OCI-LY7 (cell line): ENCODE data around the gene GNB1. TPM values are rescaled to one million over a fixed set of nuclear protein-coding genes. Genes with fewer than 3 reads are reported as not detected.
"Not testable (repeated sequence)": the region's sequence is repeated elsewhere in the genome, so short reads cannot be mapped to it uniquely, and the experiment has no call there.

Experiments
- BruUV-seq: library from RNA; stranded (reverse); fragments of 400-500 nt; replicated peaks from 2 replicates; lab custom pipeline; 2021; lab: Mats Ljungman, UMichigan
- CTCF ChIA-PET: fragments of 300-600 bp; sonication (Branson Sonifier 250); formaldehyde crosslinking; loops from one replicate; lab custom pipeline; 2022; ENCODE audit warnings: antibody characterized with exemption; ENCODE audit not compliant: unreplicated experiment; lab: Charles Lee
- POLR2A ChIA-PET: fragments of 300-600 bp; sonication (Branson Sonifier 250); formaldehyde crosslinking; loops from one replicate; lab custom pipeline; 2022; ENCODE audit warnings: antibody characterized with exemption; lab: Charles Lee
- DNase-seq: peaks from one replicate; pipeline ENCODE4 v3.0.0-alpha.2; 2015; ENCODE audit warnings: low spot score
- H2AFZ ChIP-seq: fragments of 200-600 bp; sonication (generic), shearing (Covaris generic); 2 replicates; pipeline ENCODE4 v1.6.1; 2014; ENCODE audit warnings: mild to moderate bottlenecking, antibody characterized with exemption, low read length, moderate library complexity
- H3K27ac ChIP-seq: fragments of 200-600 bp; sonication (generic); 2 replicates; pipeline ENCODE4 v1.5.1; 2014; ENCODE audit warnings: mixed run types, low read depth, mild to moderate bottlenecking, moderate library complexity, low read length, inconsistent platforms; ENCODE audit not compliant: poor library complexity, severe bottlenecking
- H3K36me3 ChIP-seq: fragments of 200-600 bp; sonication (generic); 2 replicates; pipeline ENCODE4 v1.6.1; 2014; ENCODE audit warnings: mild to moderate bottlenecking, antibody characterized with exemption, low read length, moderate library complexity, mixed read lengths; ENCODE audit not compliant: insufficient read depth
- H3K4me1 ChIP-seq: fragments of 200-600 bp; sonication (generic); 2 replicates; pipeline ENCODE4 v1.5.1; 2014; ENCODE audit warnings: mild to moderate bottlenecking, low read length; ENCODE audit not compliant: insufficient read depth, poor library complexity, severe bottlenecking
- H3K4me2 ChIP-seq: fragments of 200-600 bp; sonication (generic); 2 replicates; pipeline ENCODE4 v1.6.1; 2014; ENCODE audit warnings: mild to moderate bottlenecking, low read length
- H3K4me3 ChIP-seq: fragments of 200-600 bp; sonication (generic); 2 replicates; pipeline ENCODE4 v1.5.1; 2014; ENCODE audit warnings: mild to moderate bottlenecking, low read depth, low read length; ENCODE audit not compliant: poor library complexity, severe bottlenecking
- H3K79me2 ChIP-seq: fragments of 200-600 bp; sonication (generic); 2 replicates; pipeline ENCODE4 v1.6.1; 2016; ENCODE audit warnings: low read depth, mild to moderate bottlenecking, low read length, moderate library complexity, mixed read lengths; ENCODE audit not compliant: insufficient read depth
- H3K9me2 ChIP-seq: fragments of 200-600 bp; sonication (generic); 2 replicates; pipeline ENCODE4 v1.6.1; 2016; ENCODE audit warnings: mild to moderate bottlenecking, low read length, mixed read lengths; ENCODE audit not compliant: insufficient read depth
- H3K9me3 ChIP-seq: fragments of 200-600 bp; sonication (generic); 2 replicates; pipeline ENCODE4 v1.6.1; 2014; ENCODE audit warnings: mild to moderate bottlenecking, mixed run types, low read length, mixed read lengths
- H4K20me1 ChIP-seq: fragments of 200-600 bp; sonication (generic); 2 replicates; pipeline ENCODE4 v1.6.1; 2014; ENCODE audit warnings: mild to moderate bottlenecking, antibody characterized with exemption, low read length, moderate library complexity, mixed read lengths; ENCODE audit not compliant: insufficient read depth
- CTCF ChIP-seq: fragments of 200-600 bp; sonication (generic); conservative IDR thresholded peaks from 2 replicates; pipeline ENCODE4 v1.5.1; 2014; ENCODE audit warnings: mild to moderate bottlenecking, antibody characterized with exemption, low read length, moderate library complexity, mixed read lengths
- EZH2phosphoT487 ChIP-seq: fragments of 200-600 bp; sonication (generic); IDR thresholded peaks from 2 replicates; pipeline ENCODE4 v1.6.1; 2018; ENCODE audit warnings: low read depth, borderline replicate concordance, mild to moderate bottlenecking, mixed run types, antibody characterized with exemption, low read length, moderate library complexity, mixed read lengths
- intact Hi-C: fragments of 100-400 bp; cut with micrococcal nuclease; formaldehyde crosslinking; loops from one replicate; pipeline ENCODE4 v1.10.0; 2022; ENCODE audit not compliant: unreplicated experiment
- total RNA-seq, 2 experiments: library from RNA; depleted of rRNA in 1 of 2; stranded (reverse); fragments of >200 nt in 1 of 2; shearing (Covaris generic) in 1 of 2; gene quantifications; 2 replicates each; pipeline ENCODE4 v1.2.3, GENCODE V29; 2014 to 2022

GNB1 gene
- total RNA-seq, 2 experiments from 2014 or later, result 101 to 502 TPM

DNA sequence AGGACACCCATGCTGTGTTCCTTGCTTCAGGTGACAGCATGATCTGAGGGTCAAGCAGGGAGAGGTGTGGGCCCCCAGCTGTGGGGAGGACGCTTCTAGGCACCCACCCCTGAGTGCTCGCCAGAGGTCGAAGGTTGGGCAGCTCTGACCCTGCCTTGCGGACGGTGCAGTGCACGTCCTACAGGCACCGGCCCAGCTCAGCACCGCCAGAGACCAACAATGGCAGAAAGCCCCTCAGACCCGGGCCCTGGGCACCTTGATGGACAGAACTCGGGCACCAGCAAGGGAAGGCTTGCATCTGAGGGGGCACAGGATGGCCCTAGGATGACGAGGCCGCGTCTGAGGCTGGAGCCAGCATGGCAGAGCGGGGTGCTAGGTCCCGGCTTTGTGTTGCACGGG lies 137.3 kb downstream of the GNB1 start:
- DNase-seq, result no peak
- POLR2A ChIA-PET, result no interaction called here
- no peak overlapping the region for H3K4me2 ChIP-seq
- no peak for TF ChIP-seq EZH2phosphoT487
- TF ChIP-seq CTCF, result no peak
- no peak overlapping the region for H3K4me3 ChIP-seq
- peaks cover 8% of the 10 kb centered on the region for H3K4me1 ChIP-seq
- no peak overlapping the region for H3K27ac ChIP-seq
- BruUV-seq, result no TSS peak
- no peaks in the 10 kb centered on the region for H3K9me3 ChIP-seq
- H2AFZ ChIP-seq, result no peak overlapping the region
- H4K20me1 ChIP-seq, result no peaks in the 10 kb centered on the region; the same call in 1 of the 2 replicates
- intact Hi-C loops, result no loop called here
- no peaks in the 10 kb centered on the region for H3K9me2 ChIP-seq
- H3K36me3 ChIP-seq, result peaks cover 66% of the 10 kb centered on the region
- peaks cover 6% of the 10 kb centered on the region; the same call in 1 of the 2 replicates for H3K79me2 ChIP-seq
- CTCF ChIA-PET, result no interaction called here

DNA sequence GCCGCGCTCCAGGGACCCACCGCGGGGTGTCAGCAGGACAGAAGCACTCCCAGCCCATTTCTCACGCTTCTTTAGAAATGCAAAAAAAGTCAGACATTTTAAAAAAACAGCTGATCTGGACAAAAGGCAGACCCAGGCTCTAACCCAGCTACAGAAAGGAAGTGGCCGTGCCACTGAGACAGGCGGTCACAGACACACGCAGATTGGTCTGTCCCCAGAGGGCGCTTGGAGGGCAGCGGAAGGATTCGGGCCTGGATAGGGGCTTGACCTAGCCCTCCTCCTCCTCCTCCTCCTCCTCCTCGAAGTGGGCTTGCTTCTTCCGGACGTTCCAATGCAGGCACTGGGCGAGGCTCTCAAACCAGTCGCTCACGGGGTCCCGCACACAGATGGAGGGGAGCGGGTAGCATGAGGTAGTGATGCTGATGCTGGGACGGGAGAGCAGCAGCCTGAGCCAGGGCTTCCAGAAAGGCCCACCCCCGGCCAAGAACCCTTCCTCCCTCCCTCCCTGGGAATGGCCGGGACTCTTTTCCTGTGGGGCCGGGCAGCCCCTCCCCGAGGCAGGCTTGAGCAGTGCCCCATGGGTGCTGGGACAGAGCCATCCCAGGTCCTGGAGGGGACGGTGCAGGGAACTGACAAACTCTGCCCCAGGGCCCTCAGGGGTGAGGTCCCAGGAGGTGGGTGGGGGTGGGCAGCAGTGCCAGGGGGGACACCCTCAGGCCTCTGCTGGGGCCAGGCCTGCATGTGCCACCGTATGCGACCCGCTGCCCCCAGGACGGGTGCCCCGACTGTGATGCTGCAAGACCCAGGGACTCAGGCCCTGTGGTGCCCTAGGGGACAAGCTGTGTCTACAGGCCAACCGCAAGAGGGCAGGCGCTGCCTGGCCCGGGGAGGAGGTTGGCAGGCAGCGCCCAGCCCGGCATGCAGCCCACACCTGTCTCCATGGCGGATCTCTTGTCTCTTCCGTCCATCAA lies 138.0 kb downstream of the GNB1 start:
- ChIA-PET POLR2A (no interaction called here), CTCF (no interaction called here)
- intact Hi-C loops, result no loop called here
- no TSS peak for BruUV-seq
- Histone ChIP-seq H3K27ac (no peak overlapping the region), H3K79me2 (no peaks in the 10 kb centered on the region), H3K9me3 (no peaks in the 10 kb centered on the region), H3K4me1 (peaks cover 11% of the 10 kb centered on the region), H3K9me2 (no peaks in the 10 kb centered on the region), H2AFZ (no peak overlapping the region), H3K4me3 (no peak overlapping the region), H3K4me2 (no peak overlapping the region), H3K36me3 (peaks cover 59% of the 10 kb centered on the region), H4K20me1 (no peaks in the 10 kb centered on the region)
- DNase-seq, result no peak
- TF ChIP-seq EZH2phosphoT487 (no peak), CTCF (no peak)

DNA sequence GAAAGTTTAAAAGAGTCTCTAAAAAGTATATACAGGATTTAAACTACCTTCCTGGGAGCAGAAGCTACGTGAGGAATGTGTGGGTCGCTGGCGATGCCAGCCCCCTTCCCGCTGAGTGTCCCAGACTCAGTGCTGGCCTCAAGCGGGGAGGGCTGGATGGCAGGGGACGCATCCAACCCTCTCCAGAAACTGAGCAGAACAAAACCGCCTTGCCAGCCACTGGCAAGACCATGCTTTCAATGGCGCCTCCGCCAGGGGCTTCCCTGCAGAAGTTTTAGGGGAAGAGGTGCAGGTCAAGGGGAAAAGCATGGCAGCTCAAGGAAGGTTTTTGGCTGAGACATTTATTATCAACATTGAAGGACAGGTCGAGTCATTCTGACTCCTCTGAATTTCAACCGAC lies 138.7 kb downstream of the GNB1 start:
- Histone ChIP-seq H3K9me3 (no peaks in the 10 kb centered on the region), H3K27ac (no peak overlapping the region), H2AFZ (no peak overlapping the region), H3K79me2 (no peaks in the 10 kb centered on the region), H4K20me1 (no peaks in the 10 kb centered on the region), H3K9me2 (no peaks in the 10 kb centered on the region), H3K4me2 (no peak overlapping the region), H3K4me3 (no peak overlapping the region), H3K4me1 (peaks cover 11% of the 10 kb centered on the region), H3K36me3 (peaks cover 52% of the 10 kb centered on the region)
- intact Hi-C loops, result no loop called here
- TSS peak; percentile 78 for BruUV-seq
- no peak for DNase-seq
- TF ChIP-seq CTCF (no peak), EZH2phosphoT487 (no peak)
- ChIA-PET CTCF (no interaction called here), POLR2A (no interaction called here)

GRCh38 chr1:1749941-1750340 lies 140.9 kb downstream of the GNB1 start:
- H3K4me3 ChIP-seq, CTCF ChIA-PET, H3K79me2 ChIP-seq, H3K9me3 ChIP-seq, H4K20me1 ChIP-seq, H3K4me2 ChIP-seq, BruUV-seq, intact Hi-C loops, POLR2A ChIA-PET, H3K27ac ChIP-seq, H2AFZ ChIP-seq, H3K9me2 ChIP-seq, DNase-seq: not testable (repeated sequence)
- peaks cover 30% of the 10 kb centered on the region for H3K36me3 ChIP-seq
- peaks cover 11% of the 10 kb centered on the region for H3K4me1 ChIP-seq
